ENCODE results near the gene ALX4.

DNA sequence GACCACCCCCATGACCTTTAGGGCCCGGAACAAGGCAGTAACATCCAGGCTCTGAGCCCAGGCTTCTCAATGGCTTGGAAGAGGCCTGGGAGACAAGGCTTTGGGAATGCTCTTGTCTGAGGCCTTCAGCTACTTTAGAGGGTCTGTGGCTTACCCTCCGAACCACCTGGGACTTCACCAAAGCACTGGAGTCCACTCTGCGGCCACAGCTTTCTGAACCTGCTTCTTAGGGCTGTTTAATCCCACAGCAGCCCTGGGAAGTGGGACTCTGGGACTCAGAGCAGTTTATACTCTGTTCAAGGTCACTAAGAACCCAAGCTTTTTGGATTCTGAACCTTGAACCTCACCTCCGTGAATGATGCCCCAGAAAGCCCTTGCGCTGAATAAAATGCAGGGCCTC, 30.7 kb upstream of the ALX4 start:
- TF ChIP-seq, protein P1, sequence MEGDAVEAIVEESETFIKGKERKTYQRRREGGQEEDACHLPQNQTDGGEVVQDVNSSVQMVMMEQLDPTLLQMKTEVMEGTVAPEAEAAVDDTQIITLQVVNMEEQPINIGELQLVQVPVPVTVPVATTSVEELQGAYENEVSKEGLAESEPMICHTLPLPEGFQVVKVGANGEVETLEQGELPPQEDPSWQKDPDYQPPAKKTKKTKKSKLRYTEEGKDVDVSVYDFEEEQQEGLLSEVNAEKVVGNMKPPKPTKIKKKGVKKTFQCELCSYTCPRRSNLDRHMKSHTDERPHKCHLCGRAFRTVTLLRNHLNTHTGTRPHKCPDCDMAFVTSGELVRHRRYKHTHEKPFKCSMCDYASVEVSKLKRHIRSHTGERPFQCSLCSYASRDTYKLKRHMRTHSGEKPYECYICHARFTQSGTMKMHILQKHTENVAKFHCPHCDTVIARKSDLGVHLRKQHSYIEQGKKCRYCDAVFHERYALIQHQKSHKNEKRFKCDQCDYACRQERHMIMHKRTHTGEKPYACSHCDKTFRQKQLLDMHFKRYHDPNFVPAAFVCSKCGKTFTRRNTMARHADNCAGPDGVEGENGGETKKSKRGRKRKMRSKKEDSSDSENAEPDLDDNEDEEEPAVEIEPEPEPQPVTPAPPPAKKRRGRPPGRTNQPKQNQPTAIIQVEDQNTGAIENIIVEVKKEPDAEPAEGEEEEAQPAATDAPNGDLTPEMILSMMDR (IDR thresholded peaks at IDR 0.05), result no peak
- TF ChIP-seq POLR2A (IDR thresholded peaks at IDR 0.05; ENCODE audit: low read depth), result no peak
